Smooth muscle cell (in vitro differentiated cells): ENCODE data around the gene ANO7. TPM values are rescaled to one million over a fixed set of nuclear protein-coding genes. Genes with fewer than 3 reads are reported as not detected.

ENCODE experiments used
- DNase-seq: peaks from one replicate; lab custom pipeline; 2025; ENCODE audit not compliant: unreplicated experiment; lab: John Stamatoyannopoulos, UW
- H2AFZ ChIP-seq: fragments of 200-600 bp; sonication (generic); 2 replicates; pipeline ENCODE4 v1.6.0; 2016; ENCODE audit warnings: antibody characterized with exemption, low read depth, mild to moderate bottlenecking
- H3F3A ChIP-seq: fragments of 200-600 bp; sonication (generic); 2 replicates; pipeline ENCODE4 v1.6.0; 2017; ENCODE audit warnings: antibody characterized with exemption, low read depth
- H3K27ac ChIP-seq: fragments of 200-600 bp; sonication (generic); 2 replicates; pipeline ENCODE4 v1.5.1; 2016; ENCODE audit warnings: low read depth, mild to moderate bottlenecking
- H3K27me3 ChIP-seq: fragments of 200-600 bp; sonication (generic); 2 replicates; pipeline ENCODE4 v1.6.1; 2016; ENCODE audit warnings: low read depth, mild to moderate bottlenecking
- H3K36me3 ChIP-seq: fragments of 200-600 bp; sonication (generic); 2 replicates; pipeline ENCODE4 v1.5.1; 2016; ENCODE audit warnings: low read depth
- H3K4me1 ChIP-seq: fragments of 200-600 bp; sonication (generic); 2 replicates; pipeline ENCODE4 v1.5.1; 2016; ENCODE audit warnings: low read depth
- H3K4me2 ChIP-seq: fragments of 200-600 bp; sonication (generic); 2 replicates; pipeline ENCODE4 v1.6.0; 2016; ENCODE audit warnings: mild to moderate bottlenecking
- H3K4me3 ChIP-seq: fragments of 200-600 bp; sonication (generic); 2 replicates; pipeline ENCODE4 v1.5.1; 2016; ENCODE audit warnings: mild to moderate bottlenecking
- H3K79me2 ChIP-seq: fragments of 200-600 bp; sonication (generic); 2 replicates; pipeline ENCODE4 v1.6.0; 2016; ENCODE audit warnings: low read depth, mild to moderate bottlenecking
- H3K9ac ChIP-seq: fragments of 200-600 bp; sonication (generic); 2 replicates; pipeline ENCODE4 v1.6.0; 2016; ENCODE audit warnings: low read depth
- H3K9me3 ChIP-seq: fragments of 200-600 bp; sonication (generic); replicated peaks from 2 replicates; pipeline ENCODE4 v1.5.1; 2016; ENCODE audit warnings: low read depth
- H4K20me1 ChIP-seq: fragments of 200-600 bp; sonication (generic); 2 replicates; pipeline ENCODE4 v1.6.0; 2016; ENCODE audit warnings: low read depth
- CTCF ChIP-seq: fragments of 200-600 bp; sonication (generic); IDR thresholded peaks from 2 replicates; pipeline ENCODE4 v1.5.1; 2017; ENCODE audit warnings: borderline replicate concordance, mild to moderate bottlenecking, antibody characterized with exemption; ENCODE audit not compliant: insufficient read depth, poor library complexity, severe bottlenecking
- WGBS: methylation state at CpG from one replicate; pipeline ENCODE4 v1.1.7; 2016; ENCODE audit warnings: low lambda C conversion rate; 5-methylcytosine and 5-hydroxymethylcytosine counted together
- polyA plus RNA-seq: library from polyadenylated mRNA; unstranded; fragments of >200 nt; fragmentation: Nextera tagmentation; extraction: Ambion mirVana; gene quantifications from 2 replicates; pipeline ENCODE4 v1.2.1, GENCODE V29; 2016
- total RNA-seq: library from RNA; depleted of rRNA; stranded (reverse); fragments of >200 nt; gene quantifications from 2 replicates; pipeline ENCODE4 v1.2.3, GENCODE V29; 2014

Gene ANO7
- total and polyA plus RNA-seq, 2 experiments from 2014 or later, result 1.3 to 1.4 TPM

- H3K4me2 ChIP-seq, result no peak overlapping the region
- H3K4me3 ChIP-seq, result no peak overlapping the region
- no peak overlapping the region for H3K9ac ChIP-seq
- H3K36me3 ChIP-seq, result peaks cover 25% of the 10 kb centered on the region
- 96% methylated on average over 30 of the region's 30 CpGs for WGBS
- DNase-seq, result no peak
- H3K9me3 ChIP-seq, result no peaks in the 10 kb centered on the region
- TF ChIP-seq CTCF, result no peak
- peaks cover 45% of the 10 kb centered on the region for H3K79me2 ChIP-seq
- no peak overlapping the region for H3K27ac ChIP-seq
- H2AFZ ChIP-seq, result no peak overlapping the region
- no peaks in the 10 kb centered on the region for H3K27me3 ChIP-seq
- no peaks in the 10 kb centered on the region for H3K4me1 ChIP-seq
- H4K20me1 ChIP-seq, result peaks cover 100% of the 10 kb centered on the region
- peaks cover 44% of the 10 kb centered on the region for H3F3A ChIP-seq
These were observed 47.5 kb downstream of the ANO7 start for GRCh38 chr2:241235859-241236593.

- Histone ChIP-seq H3F3A (peaks cover 47% of the 10 kb centered on the region), H3K27me3 (no peaks in the 10 kb centered on the region), H3K79me2 (peaks cover 55% of the 10 kb centered on the region), H3K4me3 (no peak overlapping the region), H4K20me1 (peaks cover 100% of the 10 kb centered on the region), H3K36me3 (peaks cover 26% of the 10 kb centered on the region), H2AFZ (no peak overlapping the region), H3K9ac (no peak overlapping the region), H3K4me2 (no peak overlapping the region), H3K27ac (no peak overlapping the region), H3K4me1 (no peaks in the 10 kb centered on the region), H3K9me3 (no peaks in the 10 kb centered on the region)
- no peak for DNase-seq
- TF ChIP-seq CTCF, result no peak
- WGBS, result 97% methylated on average over 6 of the region's 6 CpGs
These were observed 48.6 kb downstream of the ANO7 start for GRCh38 chr2:241237047-241237446.

GRCh38 chr2:241237949-241238371 is 49.5 kb downstream of the ANO7 start:
- 95% methylated on average over 12 of the region's 12 CpGs for WGBS
- Histone ChIP-seq H3F3A (peaks cover 43% of the 10 kb centered on the region), H3K9ac (no peak overlapping the region), H2AFZ (no peak overlapping the region), H3K4me3 (no peak overlapping the region), H3K9me3 (no peaks in the 10 kb centered on the region), H4K20me1 (peaks cover 100% of the 10 kb centered on the region), H3K4me1 (no peaks in the 10 kb centered on the region), H3K27me3 (no peaks in the 10 kb centered on the region), H3K79me2 (peaks cover 57% of the 10 kb centered on the region), H3K4me2 (no peak overlapping the region), H3K27ac (no peak overlapping the region), H3K36me3 (peaks cover 33% of the 10 kb centered on the region)
- no peak for TF ChIP-seq CTCF
- DNase-seq, result no peak
